ENCODE results near the gene NLGN4Y.

- TF ChIP-seq FOXP2 (optimal IDR thresholded peaks at IDR 0.05; ENCODE audit: control extremely low read depth, extremely low read length, insufficient read depth), result no peak
- TF ChIP-seq POLR2AphosphoS5 (IDR thresholded peaks at IDR 0.05; ENCODE audit: borderline replicate concordance, low read depth, low read length), result no peak
These were observed 217.3 kb downstream of the NLGN4Y start for GRCh38 chrY:14741596-14741995.

Measured in SK-N-MC (cell line).